Prostate gland (tissue), 2 donors: Measurements from ENCODE around the gene IPO13. TPM values are rescaled to one million over a fixed set of nuclear protein-coding genes. Genes with fewer than 3 reads are reported as not detected.
A peak's percentile ranks its signal among the peaks of the same experiment; 100 is the strongest.

ENCODE experiments used
- DNase-seq: peaks from one replicate; pipeline ENCODE4 v3.0.0-alpha.2; 2019; ENCODE audit warnings: low spot score
- H3K27ac ChIP-seq, 2 donors: fragments of 200-600 bp; sonication (generic); 2 replicates each; pipeline ENCODE4 v1.5.1; 2017 to 2019
- H3K27me3 ChIP-seq: fragments of 200-600 bp; sonication (generic); replicated peaks from 2 replicates; pipeline ENCODE4 v1.5.1; 2019; ENCODE audit not compliant: insufficient read depth
- H3K36me3 ChIP-seq, 2 donors: fragments of 200-600 bp; sonication (generic); 1 replicate in 1 of 2; 2 replicates in 1 of 2; pipeline versions ENCODE4 v1.5.1 to v1.8.1; 2017 to 2019
- H3K4me1 ChIP-seq: fragments of 200-600 bp; sonication (generic); replicated peaks from 2 replicates; pipeline ENCODE4 v1.5.1; 2019
- H3K4me3 ChIP-seq, 2 donors: fragments of 200-600 bp; sonication (generic); 2 replicates each; pipeline ENCODE4 v1.5.1; 2017 to 2019
- H3K9me3 ChIP-seq: fragments of 200-600 bp; sonication (generic); 2 replicates; pipeline ENCODE4 v1.5.1; 2017
- CTCF ChIP-seq, 4 experiments: fragments of 200-600 bp in 2 of 4; fragments of 450-650 bp in 2 of 4; sonication (generic) in 2 of 4; IDR thresholded peaks; 1 replicate in 3 of 4; 2 replicates in 1 of 4; pipeline ENCODE4 v1.5.1; 2016 to 2019; ENCODE audit warnings: antibody characterized with exemption in 4 of 4, mild to moderate bottlenecking in 2 of 4, moderate library complexity in 2 of 4
- POLR2A ChIP-seq: fragments of 450-650 bp; IDR thresholded peaks from one replicate; pipeline ENCODE4 v1.6.1; 2016; ENCODE audit warnings: antibody characterized with exemption, mild to moderate bottlenecking
- POLR2AphosphoS5 ChIP-seq: sonication (generic); formaldehyde crosslinking; IDR thresholded peaks from one replicate; pipeline ENCODE4 v1.6.1; 2017; ENCODE audit warnings: antibody characterized with exemption
- WGBS: methylation state at CpG from one replicate; pipeline ENCODE4 v1.1.5; 2018; 5-methylcytosine and 5-hydroxymethylcytosine counted together
- intact Hi-C: fragments of 100-400 bp; cut with DNase I; formaldehyde crosslinking; loops from one replicate; pipeline ENCODE4 v1.14.2; 2022
- total RNA-seq, 2 donors: library from RNA; depleted of rRNA; stranded (reverse); fragments of >200 nt; gene quantifications; one replicate each; pipeline ENCODE4 v1.1.0, GENCODE V29; 2016

Gene IPO13
- total RNA-seq, 2 donors from 2014 or later: 27.7 to 55.7 TPM

DNA sequence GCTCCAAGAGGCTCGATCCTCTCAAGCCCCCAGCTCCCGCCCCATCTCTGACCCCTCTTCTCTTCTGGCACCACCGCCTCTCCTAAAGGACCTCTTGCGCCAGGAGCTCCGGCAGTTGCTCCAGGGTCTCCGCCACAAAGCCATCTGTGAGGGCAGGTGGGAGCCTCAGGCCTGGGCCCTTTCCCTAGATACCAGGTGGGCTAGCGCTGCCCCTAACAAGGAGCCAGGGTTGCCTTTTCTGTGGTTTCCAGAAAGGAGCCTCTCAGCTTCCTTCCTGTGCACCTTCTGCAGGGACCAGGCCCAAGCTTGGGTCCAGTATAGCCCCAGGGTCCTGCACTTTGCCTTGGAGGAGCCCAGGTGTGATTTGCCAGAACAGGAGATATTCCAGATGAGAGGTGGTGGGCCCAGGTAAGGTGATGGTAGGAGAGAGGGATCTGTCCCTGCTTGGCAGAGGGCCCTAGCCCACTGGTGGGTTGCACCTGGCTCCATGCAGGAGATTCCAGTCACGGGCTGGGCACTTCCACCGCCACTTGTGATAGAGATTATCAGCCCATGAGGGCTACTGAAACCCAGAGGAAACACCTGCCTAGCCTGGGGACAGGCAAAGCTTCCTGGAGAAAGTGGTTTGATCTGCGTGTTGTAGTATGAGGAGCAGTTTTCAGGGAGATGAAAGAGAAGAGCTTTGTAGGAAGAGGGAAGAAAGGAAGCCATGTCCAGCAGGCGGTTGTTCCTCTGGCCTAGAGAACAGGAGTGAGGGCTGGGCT lies 45.7 kb downstream of the IPO13 start:
- peak overlapping the region; percentile 82 to 85 for H3K27ac ChIP-seq
- 50% methylated on average over 11 of the region's 11 CpGs for WGBS
- peaks cover 6% of the 10 kb centered on the region for H3K4me1 ChIP-seq
- intact Hi-C loops: no loop called here
- no peak for DNase-seq
- H3K36me3 ChIP-seq: no peaks in the 10 kb centered on the region
- no peaks in the 10 kb centered on the region for H3K27me3 ChIP-seq
- H3K9me3 ChIP-seq: no peaks in the 10 kb centered on the region
- TF ChIP-seq CTCF (IDR thresholded peaks at IDR 0.05) (no peak), POLR2A (no peak), POLR2AphosphoS5 (no peak)
- peak overlapping the region; percentile 45 to 68 for H3K4me3 ChIP-seq

- intact Hi-C loops: no loop called here
- Histone ChIP-seq H3K36me3 (no peaks in the 10 kb centered on the region), H3K9me3 (no peaks in the 10 kb centered on the region), H3K4me3 (no peak overlapping the region), H3K4me1 (peaks cover 6% of the 10 kb centered on the region), H3K27me3 (no peaks in the 10 kb centered on the region), H3K27ac (no peak overlapping the region)
- TF ChIP-seq POLR2AphosphoS5: no peak
- TF ChIP-seq CTCF (IDR thresholded peaks at IDR 0.05): no peak
- TF ChIP-seq POLR2A: no peak
- WGBS: 92% methylated on average over 9 of the region's 9 CpGs
- DNase-seq: no peak
Observed at GRCh38 chr1:43993206-43993914, 46.6 kb downstream of the IPO13 start.

DNA sequence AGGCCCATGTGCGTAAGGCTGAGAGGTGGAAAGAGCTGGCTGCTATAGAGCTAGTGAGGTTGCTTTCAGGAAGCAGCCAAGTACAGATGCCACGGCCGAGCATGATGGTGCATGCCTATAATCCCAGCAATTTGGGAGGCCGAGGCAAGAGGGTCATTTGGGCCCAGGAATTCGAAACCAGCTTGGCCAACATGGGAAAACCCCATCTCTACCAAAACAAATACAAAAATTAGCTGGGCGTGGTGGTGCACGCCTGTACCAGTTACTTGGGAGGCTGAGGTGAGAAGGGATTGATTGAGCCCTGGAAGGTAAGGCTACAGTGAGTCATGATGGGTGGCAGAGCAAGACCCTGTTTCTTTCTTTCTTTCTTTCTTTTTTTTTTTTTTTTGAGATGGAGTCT lies 47.3 kb downstream of the IPO13 start:
- Histone ChIP-seq H3K9me3 (no peaks in the 10 kb centered on the region), H3K4me1 (peaks cover 6% of the 10 kb centered on the region), H3K27me3 (no peaks in the 10 kb centered on the region), H3K4me3 (no peak overlapping the region), H3K36me3 (no peaks in the 10 kb centered on the region), H3K27ac (no peak overlapping the region)
- DNase-seq: no peak
- intact Hi-C loops: no loop called here
- 78% methylated on average over 7 of the region's 7 CpGs for WGBS
- TF ChIP-seq POLR2A: no peak
- no peak for TF ChIP-seq POLR2AphosphoS5
- TF ChIP-seq CTCF (IDR thresholded peaks at IDR 0.05): no peak

DNA sequence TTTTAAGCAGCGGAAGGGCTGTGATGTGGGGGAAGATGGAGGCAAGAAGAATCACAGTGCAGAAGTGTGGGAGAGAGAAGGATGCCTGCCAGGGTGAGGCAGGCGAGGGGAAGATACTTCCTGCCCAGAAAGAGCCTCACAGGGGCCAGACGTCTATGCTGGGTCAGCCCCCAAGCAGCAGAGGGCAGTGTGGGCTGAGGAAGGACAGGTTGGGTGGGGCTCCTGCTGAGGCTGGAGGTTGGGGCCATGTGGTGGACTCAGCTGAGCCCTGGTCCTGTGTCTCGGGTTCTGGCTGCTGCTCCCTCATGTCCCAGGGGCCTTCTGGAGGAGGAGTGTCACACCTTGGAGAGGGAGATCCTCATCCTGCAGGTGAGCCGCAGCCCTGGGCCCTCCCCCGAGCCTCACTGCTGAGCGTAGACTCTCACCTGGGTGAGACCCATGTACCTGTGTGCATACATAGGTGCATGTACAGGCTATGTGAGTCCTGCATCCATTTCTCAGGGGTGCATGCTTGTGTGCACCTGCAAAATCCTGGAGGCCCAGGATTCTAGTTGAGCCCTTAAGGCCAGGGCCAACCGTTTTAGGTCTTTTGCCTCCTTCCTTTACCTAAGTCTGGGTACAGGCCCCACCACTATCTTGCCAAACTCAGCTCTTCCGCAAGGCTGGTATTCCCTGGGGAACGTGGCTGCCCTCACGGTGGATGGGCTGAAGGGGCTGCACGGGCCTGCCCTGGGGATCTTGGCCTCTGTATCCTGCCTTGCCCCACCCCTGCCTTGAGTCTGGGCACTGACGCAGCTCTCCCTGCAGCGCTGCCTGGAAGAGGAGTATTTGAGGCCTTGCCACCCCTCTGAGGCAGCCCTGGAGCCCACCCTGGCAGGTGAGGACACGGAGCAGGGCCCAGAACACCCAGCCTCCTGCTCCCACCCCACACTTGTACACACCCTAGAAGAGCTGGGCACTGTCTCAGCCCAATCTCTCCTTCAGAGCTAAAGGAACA lies 48.3 kb downstream of the IPO13 start:
- intact Hi-C loops: no loop called here
- DNase-seq: no peak
- Histone ChIP-seq H3K9me3 (no peaks in the 10 kb centered on the region), H3K27me3 (no peaks in the 10 kb centered on the region), H3K27ac (no peak overlapping the region), H3K36me3 (no peaks in the 10 kb centered on the region), H3K4me1 (peaks cover 6% of the 10 kb centered on the region), H3K4me3 (no peak overlapping the region)
- 76% methylated on average over 14 of the region's 15 CpGs for WGBS
- TF ChIP-seq POLR2A: no peak
- TF ChIP-seq CTCF (IDR thresholded peaks at IDR 0.05): no peak
- TF ChIP-seq POLR2AphosphoS5: no peak
